ENCODE results near the gene REEP5. TPM values are rescaled to one million over a fixed set of nuclear protein-coding genes. Genes with fewer than 3 reads are reported as not detected.
"Not testable (repeated sequence)": the region's sequence is repeated elsewhere in the genome, so short reads cannot be mapped to it uniquely, and the experiment has no call there.

The REEP5 gene
- total RNA-seq, 1 donor from 2014 or later = 89.1 TPM

GRCh38 chr5:112907166-112907631, 14.8 kb downstream of the REEP5 start:
- TF ChIP-seq CTCF (IDR thresholded peaks at IDR 0.05) (no peak), POLR2AphosphoS5 (IDR thresholded peaks at IDR 0.05; ENCODE audit: insufficient read depth in 1 of 2, low read depth in 1 of 2) (no peak), POLR2A (IDR thresholded peaks at IDR 0.05) (no peak)
- Histone ChIP-seq H3K36me3 (peaks cover 0 to 15% of the 10 kb centered on the region in 2 donors), H3K4me1 (no peaks in the 10 kb centered on the region), H3K27ac (no peak overlapping the region), H3K4me3 (no peak overlapping the region), H3K9me3 (no peaks in the 10 kb centered on the region), H3K27me3 (no peaks in the 10 kb centered on the region)
- intact Hi-C loops (cut with DNase I) = no loop called here
- no peak for DNase-seq (ENCODE audit: extremely low spot score in 2 of 2)

- H3K27me3 ChIP-seq = no peaks in the 10 kb centered on the region
- H3K4me1 ChIP-seq = no peaks in the 10 kb centered on the region
- DNase-seq (ENCODE audit: extremely low spot score in 2 of 2) = no peak
- intact Hi-C loops (cut with DNase I) = no loop called here
- H3K27ac ChIP-seq = no peak overlapping the region
- H3K9me3 ChIP-seq = no peaks in the 10 kb centered on the region
- no peak for TF ChIP-seq CTCF (IDR thresholded peaks at IDR 0.05)
- TF ChIP-seq POLR2AphosphoS5 (IDR thresholded peaks at IDR 0.05; ENCODE audit: insufficient read depth in 1 of 2, low read depth in 1 of 2) = no peak
- no peak for TF ChIP-seq POLR2A (IDR thresholded peaks at IDR 0.05)
- H3K36me3 ChIP-seq = peaks cover 0 to 18% of the 10 kb centered on the region in 2 donors
- no peak overlapping the region for H3K4me3 ChIP-seq
Observed at GRCh38 chr5:112906637-112907036, 15.4 kb downstream of the REEP5 start.

DNA sequence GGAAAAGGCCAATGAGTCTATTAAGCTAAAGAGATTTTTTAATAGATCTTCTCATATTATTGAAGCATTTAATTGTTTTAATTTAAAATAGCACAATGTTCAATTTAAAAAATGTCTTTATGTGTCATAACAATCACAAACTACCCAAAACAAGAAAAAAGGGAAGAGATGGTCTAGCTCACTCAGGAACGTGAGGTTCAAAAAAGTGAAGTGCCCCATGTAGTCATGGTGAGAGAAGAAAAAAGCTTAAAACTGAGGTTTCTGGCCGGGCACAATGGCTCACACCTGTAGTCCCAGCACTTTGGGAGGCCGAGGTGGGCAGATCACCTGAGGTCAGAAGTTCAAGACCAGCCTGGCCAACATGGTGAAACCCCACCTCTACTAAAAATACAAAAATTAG, 17.0 kb downstream of the REEP5 start:
- H3K4me3 ChIP-seq; H3K27me3 ChIP-seq; intact Hi-C loops (cut with DNase I); H3K9me3 ChIP-seq; H3K4me1 ChIP-seq; H3K27ac ChIP-seq: not testable (repeated sequence)
- peak in 1 of 2 donors; percentile 10 for DNase-seq (ENCODE audit: extremely low spot score in 2 of 2)
- peaks cover 0 to 20% of the 10 kb centered on the region in 2 donors for H3K36me3 ChIP-seq

DNA sequence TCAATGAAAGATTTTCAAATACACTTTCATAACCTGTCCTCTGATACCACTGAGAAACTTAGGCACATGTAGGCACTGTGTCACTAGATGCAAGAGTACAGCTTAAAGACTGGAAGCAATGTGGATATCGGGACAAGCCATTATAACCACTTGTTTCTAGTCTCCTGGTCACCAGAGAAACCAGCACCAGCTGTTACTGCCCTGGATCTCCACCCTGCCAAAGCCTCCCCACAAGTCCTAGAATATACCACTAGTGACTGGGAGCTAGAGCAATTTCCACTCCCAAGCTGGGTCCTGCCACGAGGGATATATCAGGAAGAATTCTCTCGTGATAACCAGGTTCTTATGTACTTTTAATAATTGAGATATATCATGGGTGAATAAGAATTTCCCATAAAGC, 19.5 kb downstream of the REEP5 start:
- peak in 1 of 2 donors; percentile 34 for DNase-seq (ENCODE audit: extremely low spot score in 2 of 2)
- H3K9me3 ChIP-seq = no peaks in the 10 kb centered on the region
- H3K36me3 ChIP-seq = peaks cover 0 to 34% of the 10 kb centered on the region in 2 donors
- intact Hi-C loops (cut with DNase I) = no loop called here
- H3K27ac ChIP-seq = no peak overlapping the region
- no peaks in the 10 kb centered on the region for H3K4me1 ChIP-seq
- no peak overlapping the region for H3K4me3 ChIP-seq
- no peaks in the 10 kb centered on the region for H3K27me3 ChIP-seq
- TF ChIP-seq POLR2AphosphoS5 (IDR thresholded peaks at IDR 0.05; ENCODE audit: insufficient read depth in 1 of 2, low read depth in 1 of 2) (no peak), CTCF (IDR thresholded peaks at IDR 0.05) (no peak), POLR2A (IDR thresholded peaks at IDR 0.05) (no peak)

- no peak overlapping the region for H3K4me3 ChIP-seq
- intact Hi-C loops (cut with DNase I) = no loop called here
- no peak for DNase-seq (ENCODE audit: extremely low spot score in 2 of 2)
- H3K4me1 ChIP-seq = no peaks in the 10 kb centered on the region
- no peak overlapping the region for H3K27ac ChIP-seq
- H3K9me3 ChIP-seq = no peaks in the 10 kb centered on the region
- peaks cover 0 to 27% of the 10 kb centered on the region in 2 donors for H3K36me3 ChIP-seq
- H3K27me3 ChIP-seq = no peaks in the 10 kb centered on the region
- TF ChIP-seq CTCF (IDR thresholded peaks at IDR 0.05) = no peak
Observed at GRCh38 chr5:112895682-112896081, 26.3 kb downstream of the REEP5 start.

DNA sequence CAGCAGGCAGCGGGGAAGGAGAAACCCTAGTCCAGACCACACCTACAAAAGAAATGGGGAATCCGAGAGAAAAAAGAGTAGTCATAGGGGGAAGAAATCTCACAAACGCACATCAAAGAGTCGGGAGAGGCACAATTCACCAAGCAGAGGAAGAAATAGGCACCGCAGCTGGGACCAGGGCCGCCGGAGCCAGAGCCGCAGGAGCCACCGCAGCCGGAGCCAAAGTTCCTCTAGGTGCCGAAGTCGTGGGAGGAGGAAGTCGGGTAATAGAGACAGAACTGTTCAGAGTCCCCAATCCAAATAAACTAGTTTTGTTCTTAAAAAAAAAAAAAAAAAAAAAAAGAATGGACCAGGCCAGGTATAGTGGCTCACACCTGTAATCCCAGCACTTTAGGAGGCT, 29.3 kb downstream of the REEP5 start:
- H3K4me3 ChIP-seq = no peak overlapping the region
- TF ChIP-seq CTCF (IDR thresholded peaks at IDR 0.05) (no peak), POLR2A (IDR thresholded peaks at IDR 0.05) (no peak), POLR2AphosphoS5 (IDR thresholded peaks at IDR 0.05; ENCODE audit: insufficient read depth in 1 of 2, low read depth in 1 of 2) (no peak)
- peaks cover 0 to 10% of the 10 kb centered on the region in 2 donors for H3K36me3 ChIP-seq
- DNase-seq (ENCODE audit: extremely low spot score in 2 of 2) = no peak
- no peaks in the 10 kb centered on the region for H3K9me3 ChIP-seq
- no peaks in the 10 kb centered on the region for H3K4me1 ChIP-seq
- no peaks in the 10 kb centered on the region for H3K27me3 ChIP-seq
- intact Hi-C loops (cut with DNase I) = no loop called here
- H3K27ac ChIP-seq = no peak overlapping the region

DNA sequence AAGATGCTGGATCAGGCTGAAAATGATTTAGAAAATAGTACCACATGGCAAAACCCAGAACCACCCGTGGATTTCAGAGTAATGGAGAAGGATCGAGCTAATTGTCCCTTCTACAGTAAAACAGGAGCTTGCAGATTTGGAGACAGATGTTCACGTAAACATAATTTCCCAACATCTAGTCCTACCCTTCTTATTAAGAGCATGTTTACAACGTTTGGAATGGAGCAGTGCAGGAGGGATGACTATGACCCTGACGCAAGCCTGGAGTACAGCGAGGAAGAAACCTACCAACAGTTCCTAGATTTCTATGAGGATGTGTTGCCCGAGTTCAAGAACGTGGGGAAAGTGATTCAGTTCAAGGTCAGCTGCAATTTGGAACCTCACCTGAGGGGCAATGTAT, 30.0 kb downstream of the REEP5 start:
- DNase-seq (ENCODE audit: extremely low spot score in 2 of 2); intact Hi-C loops (cut with DNase I); H3K4me1 ChIP-seq; H3K4me3 ChIP-seq; H3K27me3 ChIP-seq; H3K9me3 ChIP-seq; H3K27ac ChIP-seq: not testable (repeated sequence)
- peaks cover 0 to 12% of the 10 kb centered on the region in 2 donors for H3K36me3 ChIP-seq

All from vagina (tissue), 2 donors.